LNCaP clone FGC (cell line): ENCODE data around the gene KMT2C.
"Not testable (repeated sequence)": the region's sequence is repeated elsewhere in the genome, so short reads cannot be mapped to it uniquely, and the experiment has no call there.

Experiments
- DNase-seq: peaks from one replicate; pipeline ENCODE4 v3.0.0-alpha.2; 2011; ENCODE audit warnings: low read depth
- H3K4me3 ChIP-seq: 2 replicates; pipeline ENCODE4 v1.5.1; 2011; ENCODE audit warnings: mild to moderate bottlenecking, low read depth, low read length, control low read depth
- CTCF ChIP-seq: IDR thresholded peaks from 2 replicates; pipeline ENCODE4 v1.5.1; 2012; ENCODE audit warnings: mild to moderate bottlenecking; ENCODE audit not compliant: control insufficient read depth, insufficient read depth; ENCODE audit errors: extremely low read depth

The KMT2C gene

DNA sequence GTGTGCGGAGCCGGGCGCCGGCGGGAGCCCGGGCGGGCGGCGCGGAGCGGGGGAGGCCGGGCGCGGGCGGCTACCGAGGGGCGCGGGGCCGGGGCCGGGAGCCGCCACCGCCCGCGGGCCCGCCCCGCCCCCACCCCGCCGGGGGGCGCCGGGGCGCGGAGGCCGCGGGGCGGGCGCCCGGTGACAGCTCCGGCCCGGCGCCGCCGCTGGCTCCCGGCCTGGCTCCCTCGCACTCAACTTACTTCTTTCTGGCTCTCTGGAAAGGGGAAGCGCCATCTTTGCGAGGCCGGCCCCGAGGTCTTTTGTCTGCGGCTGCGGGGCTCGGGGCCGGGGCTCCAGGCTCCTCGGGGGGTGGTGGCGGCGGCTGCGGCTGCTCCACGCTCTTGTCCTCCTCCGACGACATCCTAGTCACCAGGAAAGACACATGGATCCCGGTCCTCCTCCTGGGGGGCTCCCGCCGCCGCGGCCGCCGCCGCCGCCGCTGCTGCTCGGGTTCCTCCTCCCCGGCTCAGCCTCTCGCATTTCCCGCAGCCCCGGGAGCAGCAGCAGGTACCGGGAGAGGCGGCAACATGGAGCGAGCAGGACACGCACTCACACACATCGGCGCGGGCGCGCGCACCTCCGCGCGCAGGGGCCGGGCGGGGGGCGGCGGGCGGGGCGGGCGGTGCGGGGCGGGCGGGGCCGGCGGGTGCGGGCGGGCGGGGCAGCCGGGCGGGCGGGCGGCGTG lies at the start of gene KMT2C:
Gene KMT2C, minus strand, starts transcription at position 620 of the 727 bp plus-strand sequence. Its CDS starts 217 bp downstream, at position 403.
- peak within 1 kb of the TSS; percentile 77 for H3K4me3 ChIP-seq
- DNase-seq: no peak
- TF ChIP-seq CTCF: no peak

- no peak for DNase-seq
- no peak for TF ChIP-seq CTCF
- no peak overlapping the region for H3K4me3 ChIP-seq
These were observed 45.3 kb upstream of the KMT2C start for GRCh38 chr7:152481082-152481481.

DNA sequence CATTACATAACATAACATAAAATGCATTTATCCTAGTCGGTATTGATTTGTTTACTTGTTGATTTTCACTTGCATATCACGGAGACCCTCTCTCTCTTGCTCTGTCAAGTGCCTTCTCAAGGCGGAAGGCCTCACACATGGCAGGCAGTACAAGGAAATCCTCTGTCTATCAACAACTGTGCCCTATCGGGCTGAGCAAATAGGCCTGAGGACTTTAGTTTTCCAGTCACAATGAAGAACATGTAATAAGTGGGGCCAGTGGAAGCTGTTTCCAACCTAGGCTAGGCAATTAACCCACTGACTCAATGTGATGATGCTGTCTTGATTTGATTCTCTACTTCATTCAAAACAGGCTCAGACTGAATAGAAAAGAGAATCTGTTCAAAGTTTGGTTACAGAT lies 44.9 kb upstream of the KMT2C start:
- TF ChIP-seq CTCF: no peak
- no peak for DNase-seq
- H3K4me3 ChIP-seq: no peak overlapping the region

GRCh38 chr7:152479595-152479994 lies 43.8 kb upstream of the KMT2C start:
- DNase-seq: no peak
- no peak for TF ChIP-seq CTCF
- H3K4me3 ChIP-seq: no peak overlapping the region

DNA sequence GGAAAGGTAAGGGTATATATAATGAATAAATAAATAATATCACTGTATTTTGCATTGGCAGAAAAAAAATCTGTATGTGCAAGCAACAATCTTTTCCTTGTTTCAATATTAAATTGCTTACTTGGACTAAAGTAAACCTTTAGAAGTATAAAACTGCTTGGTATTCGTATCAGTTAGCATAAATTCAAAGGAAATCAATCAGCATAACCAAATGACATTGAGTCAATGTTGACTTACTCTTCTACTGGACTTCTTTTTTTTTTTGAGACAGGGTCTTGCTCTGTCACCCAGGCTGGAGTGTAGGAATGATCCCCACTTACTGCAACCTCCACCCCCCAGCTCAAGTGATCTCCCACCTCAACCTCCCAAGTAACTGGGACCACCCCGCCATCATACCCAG lies 42.3 kb upstream of the KMT2C start:
- TF ChIP-seq CTCF: no peak
- H3K4me3 ChIP-seq: no peak overlapping the region
- no peak for DNase-seq

DNA sequence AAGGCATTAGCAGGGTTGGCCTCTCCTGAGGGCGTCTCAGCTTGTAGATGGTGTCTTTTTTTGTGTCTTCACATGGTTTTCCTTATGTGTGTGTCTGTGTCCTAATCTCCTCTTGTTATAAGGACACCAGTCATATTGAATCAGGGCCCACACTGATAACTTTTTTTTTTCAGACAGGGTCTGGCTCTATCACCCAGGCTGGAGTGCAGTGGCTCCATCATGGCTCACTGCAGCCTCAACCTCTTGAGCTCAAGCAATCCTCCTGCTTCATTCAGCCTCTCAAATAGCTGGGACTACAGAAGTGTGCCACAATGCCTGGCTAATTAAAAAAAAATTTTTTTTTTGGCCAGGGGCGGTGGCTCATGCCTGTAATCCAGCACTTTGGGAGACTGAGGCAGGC lies 41.3 kb upstream of the KMT2C start:
- TF ChIP-seq CTCF: no peak
- no peak overlapping the region for H3K4me3 ChIP-seq
- DNase-seq: no peak

DNA sequence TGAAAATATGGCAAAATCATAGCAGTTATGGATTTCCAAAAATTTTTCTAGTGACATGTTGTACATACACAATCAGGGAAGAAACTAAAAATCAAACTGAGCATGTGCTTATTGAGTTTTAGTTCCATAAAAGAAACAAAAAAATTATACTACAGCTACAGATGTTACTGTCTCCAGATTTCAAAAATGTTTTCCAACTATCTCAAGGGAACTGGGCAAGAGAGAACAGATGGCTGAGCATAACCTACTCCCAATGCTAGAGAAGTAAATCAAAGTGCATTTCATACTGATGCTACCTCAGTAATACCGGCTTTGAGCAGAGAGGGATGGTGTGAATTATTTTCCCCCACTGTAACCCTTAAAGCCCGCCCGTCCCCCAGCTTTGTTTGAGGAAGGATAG lies 40.7 kb upstream of the KMT2C start:
- no peak for DNase-seq
- TF ChIP-seq CTCF: no peak
- H3K4me3 ChIP-seq: no peak overlapping the region

DNA sequence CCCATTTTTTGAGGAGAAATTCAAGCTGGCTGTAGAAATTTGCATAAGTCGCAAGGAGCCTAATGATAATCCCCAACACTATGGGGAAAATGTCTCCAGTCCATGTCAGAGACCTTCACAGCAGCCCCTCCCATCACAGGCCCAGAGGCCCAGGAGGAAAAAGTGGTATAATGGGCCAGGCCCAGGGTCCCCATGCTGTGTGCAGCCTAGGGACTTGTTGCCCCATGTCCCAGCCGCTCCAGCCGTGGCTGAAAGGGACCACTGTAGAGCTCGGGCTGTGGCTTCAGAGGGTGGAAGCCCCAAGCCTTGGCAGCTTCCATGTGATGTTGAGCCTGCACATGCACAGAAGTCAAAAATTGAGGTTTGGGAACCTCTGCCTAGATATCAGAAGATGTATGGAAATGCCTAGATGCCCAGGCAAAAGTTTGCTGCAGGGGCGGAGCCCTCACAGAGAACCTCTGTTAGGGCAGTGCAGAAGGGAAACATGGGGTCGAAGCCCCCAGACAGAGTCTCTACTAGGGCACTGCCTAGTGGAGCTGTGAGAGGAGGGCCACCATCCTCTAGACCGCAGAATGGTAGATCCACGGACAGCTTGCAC lies 35.3 kb upstream of the KMT2C start:
- not testable (repeated sequence) for H3K4me3 ChIP-seq, DNase-seq

GRCh38 chr7:152470251-152471022 lies 34.6 kb upstream of the KMT2C start:
- H3K4me3 ChIP-seq, DNase-seq: not testable (repeated sequence)

GRCh38 chr7:152469576-152469975 lies 33.8 kb upstream of the KMT2C start:
- DNase-seq, H3K4me3 ChIP-seq: not testable (repeated sequence)
